A673 (cell line): ENCODE results near the gene SRGAP2. TPM values are rescaled to one million over a fixed set of nuclear protein-coding genes. Genes with fewer than 3 reads are reported as not detected.
"Not testable (repeated sequence)": the region's sequence is repeated elsewhere in the genome, so short reads cannot be mapped to it uniquely, and the experiment has no call there.

Experiments
- BruUV-seq: library from RNA; stranded (reverse); fragments of 400-500 nt; replicated peaks from 2 replicates; lab custom pipeline; 2021; lab: Mats Ljungman, UMichigan
- CTCF ChIA-PET: fragments of 300-600 bp; sonication (Branson Sonifier 250); formaldehyde crosslinking; loops from one replicate; lab custom pipeline; 2022; ENCODE audit warnings: antibody characterized with exemption; lab: Charles Lee
- POLR2A ChIA-PET: fragments of 300-600 bp; sonication (Branson Sonifier 250); formaldehyde crosslinking; loops from one replicate; lab custom pipeline; 2022; ENCODE audit warnings: antibody characterized with exemption; ENCODE audit not compliant: low non-redundant PET; lab: Charles Lee
- DNase-seq: peaks from one replicate; pipeline ENCODE4 v3.0.0-alpha.2; 2015; ENCODE audit warnings: low spot score
- H3K27ac ChIP-seq: fragments of 200-600 bp; sonication (generic); 2 replicates; pipeline ENCODE4 v1.5.1; 2016; ENCODE audit warnings: mixed run types, low read depth, mild to moderate bottlenecking, mixed read lengths, antibody characterized with exemption, low read length; ENCODE audit not compliant: poor library complexity, severe bottlenecking
- H3K27me3 ChIP-seq: fragments of 200-600 bp; sonication (generic); replicated peaks from 2 replicates; pipeline ENCODE4 v1.6.1; 2017; ENCODE audit warnings: mixed run types, low read depth, mild to moderate bottlenecking, mixed read lengths, antibody characterized with exemption, low read length; ENCODE audit not compliant: insufficient read depth, poor library complexity
- H3K36me3 ChIP-seq: fragments of 200-600 bp; sonication (generic); 2 replicates; pipeline ENCODE4 v1.6.1; 2016; ENCODE audit warnings: mixed run types, mild to moderate bottlenecking, mixed read lengths, antibody characterized with exemption, low read length; ENCODE audit not compliant: insufficient read depth, poor library complexity, severe bottlenecking
- H3K4me1 ChIP-seq: fragments of 200-600 bp; sonication (generic); 2 replicates; pipeline ENCODE4 v1.6.1; 2017; ENCODE audit warnings: mixed run types, mild to moderate bottlenecking, mixed read lengths, antibody characterized with exemption, low read length; ENCODE audit not compliant: insufficient read depth, poor library complexity, severe bottlenecking
- H3K4me3 ChIP-seq: fragments of 200-600 bp; sonication (generic); 2 replicates; pipeline ENCODE4 v1.5.1; 2016; ENCODE audit warnings: low read depth, mixed run types, mild to moderate bottlenecking, mixed read lengths, low read length; ENCODE audit not compliant: poor library complexity, severe bottlenecking
- H3K9me3 ChIP-seq: fragments of 200-600 bp; sonication (generic); 2 replicates; pipeline ENCODE4 v1.6.1; 2016; ENCODE audit warnings: mixed run types, low read depth, mild to moderate bottlenecking, mixed read lengths, antibody characterized with exemption, low read length; ENCODE audit not compliant: poor library complexity, severe bottlenecking
- intact Hi-C: fragments of 100-400 bp; cut with micrococcal nuclease; formaldehyde crosslinking; loops from one replicate; pipeline ENCODE4 v1.10.0; 2022; ENCODE audit not compliant: unreplicated experiment
- total RNA-seq: library from RNA; stranded (reverse); gene quantifications from 2 replicates; pipeline ENCODE4 v1.2.3, GENCODE V29; 2021

Gene SRGAP2
- total RNA-seq, 1 experiment from 2014 or later = 75.4 TPM

- POLR2A ChIA-PET, CTCF ChIA-PET, H3K4me3 ChIP-seq, H3K4me1 ChIP-seq, BruUV-seq, intact Hi-C loops, H3K27ac ChIP-seq, H3K36me3 ChIP-seq, H3K27me3 ChIP-seq, DNase-seq, H3K9me3 ChIP-seq: not testable (repeated sequence)
Measured at GRCh38 chr1:206246129-206246886, 43.0 kb downstream of the SRGAP2 start.

DNA sequence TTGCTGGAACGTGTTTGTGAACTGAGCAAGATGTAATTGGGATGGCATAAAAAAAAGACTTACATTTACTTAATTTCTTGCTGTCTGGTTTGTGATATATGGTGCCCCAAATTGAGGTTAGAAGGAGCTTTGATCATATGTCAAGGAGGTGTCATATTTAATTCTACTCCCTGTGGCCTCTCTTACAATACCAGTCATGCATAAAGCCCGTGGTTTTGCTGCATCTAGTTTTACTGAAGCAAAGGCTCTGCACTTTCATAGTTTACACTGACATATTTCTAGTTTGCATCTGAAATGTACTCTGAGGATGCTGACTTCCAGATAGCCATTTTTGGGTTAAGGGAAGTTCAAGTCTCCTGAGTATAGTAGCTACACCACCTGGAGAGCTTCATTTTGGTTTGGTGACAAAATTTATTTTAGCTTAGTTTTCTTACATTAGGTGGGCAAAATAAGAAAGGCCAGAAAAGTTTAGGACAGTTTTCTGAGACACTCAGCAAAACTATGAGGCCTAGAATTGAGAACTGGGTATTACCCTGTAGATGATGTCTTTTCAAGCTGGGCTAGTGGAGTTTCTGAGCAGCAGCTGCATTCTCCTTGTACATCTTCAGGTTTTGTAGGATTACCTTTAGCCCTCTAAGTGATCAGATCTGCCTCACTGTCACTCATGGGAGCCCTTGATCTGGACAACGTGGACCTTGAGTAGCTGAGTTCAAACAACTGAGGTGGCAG lies 47.8 kb downstream of the SRGAP2 start:
- H3K4me1 ChIP-seq, H3K36me3 ChIP-seq, DNase-seq, H3K9me3 ChIP-seq, POLR2A ChIA-PET, CTCF ChIA-PET, H3K27me3 ChIP-seq, intact Hi-C loops, H3K27ac ChIP-seq, BruUV-seq, H3K4me3 ChIP-seq: not testable (repeated sequence)

DNA sequence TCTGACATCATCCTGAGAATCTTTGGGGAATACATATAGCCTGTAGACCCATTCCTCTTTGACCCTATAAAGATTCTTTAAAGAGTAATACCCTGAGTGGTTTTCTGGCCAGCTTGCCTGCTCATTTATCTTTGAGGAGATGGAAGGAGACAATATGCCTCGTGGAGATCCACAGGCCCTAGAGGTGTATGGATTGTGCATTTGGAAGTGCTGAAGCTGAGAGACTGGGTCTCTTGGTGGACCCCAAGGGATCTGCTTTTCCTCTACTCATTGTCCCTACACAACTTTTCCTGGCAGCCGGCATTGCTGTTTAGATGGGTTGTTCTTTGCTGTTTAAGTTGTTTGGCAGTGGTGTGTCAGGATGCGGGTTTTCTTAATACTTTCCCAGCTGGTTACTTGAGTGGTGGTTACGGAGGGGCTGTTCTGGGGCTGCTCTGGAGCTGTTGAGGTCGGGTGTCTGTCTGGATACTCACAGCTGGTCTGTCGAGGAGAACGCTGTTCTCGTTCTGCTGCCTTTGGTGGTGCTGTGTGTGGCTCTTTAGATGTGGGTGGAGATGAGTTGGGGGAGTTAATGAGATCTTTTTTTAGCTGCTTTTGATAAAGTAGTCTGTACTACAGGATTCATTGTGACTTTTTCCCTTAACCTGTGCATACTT lies 49.5 kb downstream of the SRGAP2 start:
- DNase-seq, BruUV-seq, intact Hi-C loops: not testable (repeated sequence)

More for the DNA sequence above, 49.5 kb downstream of the SRGAP2 start:
- H3K9me3 ChIP-seq, CTCF ChIA-PET, POLR2A ChIA-PET, H3K4me1 ChIP-seq, H3K27me3 ChIP-seq, H3K36me3 ChIP-seq, H3K4me3 ChIP-seq, H3K27ac ChIP-seq: not testable (repeated sequence)

Other genes with a start within 250 kb of the SRGAP2 start
- 0.11 and 0.31 TPM in 2 replicates for gene RAB7B, start 200.1 kb upstream of the SRGAP2 start, total RNA-seq
- gene CTSE, start 179.6 kb upstream of the SRGAP2 start, total RNA-seq = 0.39 TPM in 1 of 2 replicates, not detected in the other
- not detected in 2 replicates for gene RHEX, start 150.4 kb upstream of the SRGAP2 start, total RNA-seq
- gene AVPR1B, start 86.2 kb upstream of the SRGAP2 start, total RNA-seq = not detected in 2 replicates
- gene FAM72A, start 702 bp upstream of the SRGAP2 start, total RNA-seq = 20.6 and 22.4 TPM in 2 replicates